Dendritic cell treated with granulocyte-macrophage colony-stimulating factor and Interleukin-4, amounts not matched to agents 40 ng/mL and 50 ng/mL, for 4 days (primary cell): ENCODE data around the gene CCL13.
"Not testable (repeated sequence)": the region's sequence is repeated elsewhere in the genome, so short reads cannot be mapped to it uniquely, and the experiment has no call there.

Source experiments
- H3K27ac Mint-ChIP-seq: one replicate; pipeline ENCODE4 v1.8.0; 2022; ENCODE audit warnings: mild to moderate bottlenecking, mixed read lengths
- H3K27me3 Mint-ChIP-seq: one replicate; pipeline ENCODE4 v1.8.0; 2022; ENCODE audit warnings: mild to moderate bottlenecking, mixed read lengths
- H3K36me3 Mint-ChIP-seq: one replicate; pipeline ENCODE4 v1.8.0; 2022; ENCODE audit warnings: low read depth, mixed read lengths
- H3K4me1 Mint-ChIP-seq: one replicate; pipeline ENCODE4 v1.8.0; 2022; ENCODE audit warnings: low read depth, mixed read lengths
- H3K4me3 Mint-ChIP-seq: one replicate; pipeline ENCODE4 v1.8.0; 2022; ENCODE audit warnings: mild to moderate bottlenecking, moderate library complexity, mixed read lengths
- H3K9me3 Mint-ChIP-seq: one replicate; pipeline ENCODE4 v1.8.0; 2022; ENCODE audit warnings: mixed read lengths
- intact Hi-C: fragments of 100-400 bp; cut with micrococcal nuclease; formaldehyde crosslinking; loops from one replicate; pipeline ENCODE4 v1.15.0; 2022

Gene CCL13

GRCh38 chr17:34356194-34356593, at the start of gene CCL13:
TSS of gene CCL13 (plus strand) at chr17:34356480. CDS start at chr17:34356527, 47 bp downstream.
- intact Hi-C loops = loop anchor here (5.0 kb wide), 2 partner anchors 39 to 109 kb away; partner anchors contain the start of gene CCL8
- peaks cover 8% of the 10 kb centered on the region for H3K27me3 Mint-ChIP-seq
- H3K27ac Mint-ChIP-seq = peak within 1 kb of the TSS; percentile 90
- H3K36me3 Mint-ChIP-seq = peaks cover 48% of the 10 kb centered on the region
- peaks cover 90% of the 10 kb centered on the region for H3K4me1 Mint-ChIP-seq
- peaks cover 10% of the 10 kb centered on the region for H3K9me3 Mint-ChIP-seq
- peak within 1 kb of the TSS; percentile 95 for H3K4me3 Mint-ChIP-seq

- Mint-ChIP-seq H3K36me3 (no peaks in the 10 kb centered on the region), H3K4me1 (peaks cover 69% of the 10 kb centered on the region), H3K27me3 (peaks cover 10% of the 10 kb centered on the region), H3K27ac (peak overlapping the region; percentile 56), H3K4me3 (peak overlapping the region; percentile 22), H3K9me3 (no peaks in the 10 kb centered on the region)
- intact Hi-C loops = loop anchor here (2.0 kb wide), 1 partner anchor 108 kb away; no protein-coding TSS in a partner anchor
Measured at GRCh38 chr17:34307110-34307509, 49.2 kb upstream of the CCL13 start.

- intact Hi-C loops = no loop called here
Measured at GRCh38 chr17:34308371-34308770, 47.9 kb upstream of the CCL13 start.

GRCh38 chr17:34311291-34311690, 45.0 kb upstream of the CCL13 start:
- no peaks in the 10 kb centered on the region for H3K27me3 Mint-ChIP-seq
- peaks cover 53% of the 10 kb centered on the region for H3K4me1 Mint-ChIP-seq
- H3K4me3 Mint-ChIP-seq = no peak overlapping the region
- no peaks in the 10 kb centered on the region for H3K36me3 Mint-ChIP-seq
- no peak overlapping the region for H3K27ac Mint-ChIP-seq
- intact Hi-C loops = no loop called here
- H3K9me3 Mint-ChIP-seq = no peaks in the 10 kb centered on the region

More at GRCh38 chr17:34308371-34308770, 47.9 kb upstream of the CCL13 start:
- Mint-ChIP-seq H3K4me3 (no peak overlapping the region), H3K9me3 (no peaks in the 10 kb centered on the region), H3K27me3 (peaks cover 10% of the 10 kb centered on the region), H3K4me1 (peaks cover 57% of the 10 kb centered on the region), H3K36me3 (no peaks in the 10 kb centered on the region), H3K27ac (peak overlapping the region; percentile 50)

- Mint-ChIP-seq H3K9me3 (no peaks in the 10 kb centered on the region), H3K27ac (no peak overlapping the region), H3K36me3 (no peaks in the 10 kb centered on the region), H3K4me3 (no peak overlapping the region), H3K4me1 (peaks cover 45% of the 10 kb centered on the region), H3K27me3 (no peaks in the 10 kb centered on the region)
- intact Hi-C loops = no loop called here
Measured at GRCh38 chr17:34312080-34312479, 44.2 kb upstream of the CCL13 start.

GRCh38 chr17:34313164-34313563, 43.1 kb upstream of the CCL13 start:
- no peaks in the 10 kb centered on the region for H3K27me3 Mint-ChIP-seq
- peaks cover 40% of the 10 kb centered on the region for H3K4me1 Mint-ChIP-seq
- no peaks in the 10 kb centered on the region for H3K36me3 Mint-ChIP-seq
- peak overlapping the region; percentile 30 for H3K27ac Mint-ChIP-seq
- no peaks in the 10 kb centered on the region for H3K9me3 Mint-ChIP-seq
- no peak overlapping the region for H3K4me3 Mint-ChIP-seq
- intact Hi-C loops = no loop called here

GRCh38 chr17:34314279-34314678, 42.0 kb upstream of the CCL13 start:
- H3K9me3 Mint-ChIP-seq = no peaks in the 10 kb centered on the region
- H3K4me1 Mint-ChIP-seq = peaks cover 42% of the 10 kb centered on the region
- H3K4me3 Mint-ChIP-seq = no peak overlapping the region
- H3K36me3 Mint-ChIP-seq = no peaks in the 10 kb centered on the region
- peak overlapping the region; percentile 61 for H3K27ac Mint-ChIP-seq
- H3K27me3 Mint-ChIP-seq = no peaks in the 10 kb centered on the region
- intact Hi-C loops = no loop called here

- peaks cover 17% of the 10 kb centered on the region for H3K36me3 Mint-ChIP-seq
- H3K9me3 Mint-ChIP-seq = peaks cover 2% of the 10 kb centered on the region
- peaks cover 2% of the 10 kb centered on the region for H3K27me3 Mint-ChIP-seq
- intact Hi-C loops = loop anchor here (5.0 kb wide), 1 partner anchor 39 kb away; the partner anchor contains the start of gene CCL13
- H3K4me3 Mint-ChIP-seq = no peak overlapping the region
- H3K27ac Mint-ChIP-seq = peak overlapping the region; percentile 83
- peaks cover 78% of the 10 kb centered on the region for H3K4me1 Mint-ChIP-seq
Measured at GRCh38 chr17:34318474-34318873, 37.8 kb upstream of the CCL13 start.

- peaks cover 17% of the 10 kb centered on the region for H3K36me3 Mint-ChIP-seq
- peaks cover 73% of the 10 kb centered on the region for H3K4me1 Mint-ChIP-seq
- peak within 1 kb of the TSS; percentile 83 for H3K27ac Mint-ChIP-seq
- H3K9me3 Mint-ChIP-seq = peaks cover 8% of the 10 kb centered on the region
- intact Hi-C loops = loop anchor here (5.0 kb wide), 1 partner anchor 38 kb away; the partner anchor contains the start of gene CCL13
- peak within 1 kb of the TSS; percentile 71 for H3K4me3 Mint-ChIP-seq
- peaks cover 4% of the 10 kb centered on the region for H3K27me3 Mint-ChIP-seq
Measured at GRCh38 chr17:34319039-34319483, 37.2 kb upstream of the CCL13 start, which contains the start of gene CCL8. TSS of gene CCL8 (plus strand) at chr17:34319435. CDS start at chr17:34319502, 67 bp downstream.

- intact Hi-C loops = no loop called here
- peaks cover 28% of the 10 kb centered on the region for H3K36me3 Mint-ChIP-seq
- H3K27ac Mint-ChIP-seq = peak overlapping the region; percentile 26
- peaks cover 30% of the 10 kb centered on the region for H3K9me3 Mint-ChIP-seq
- H3K4me3 Mint-ChIP-seq = no peak overlapping the region
- H3K27me3 Mint-ChIP-seq = peaks cover 11% of the 10 kb centered on the region
- H3K4me1 Mint-ChIP-seq = peaks cover 57% of the 10 kb centered on the region
Measured at GRCh38 chr17:34321964-34322363, 34.3 kb upstream of the CCL13 start.

GRCh38 chr17:34327580-34327979, 28.7 kb upstream of the CCL13 start:
- intact Hi-C loops, H3K4me1 Mint-ChIP-seq, H3K27ac Mint-ChIP-seq, H3K4me3 Mint-ChIP-seq: not testable (repeated sequence)
- H3K36me3 Mint-ChIP-seq = peaks cover 11% of the 10 kb centered on the region
- H3K9me3 Mint-ChIP-seq = peaks cover 30% of the 10 kb centered on the region
- H3K27me3 Mint-ChIP-seq = peaks cover 15% of the 10 kb centered on the region

GRCh38 chr17:34337701-34338100, 18.6 kb upstream of the CCL13 start:
- intact Hi-C loops = no loop called here
- H3K4me3 Mint-ChIP-seq = no peak overlapping the region
- H3K4me1 Mint-ChIP-seq = peaks cover 20% of the 10 kb centered on the region
- no peaks in the 10 kb centered on the region for H3K36me3 Mint-ChIP-seq
- peaks cover 25% of the 10 kb centered on the region for H3K27me3 Mint-ChIP-seq
- H3K9me3 Mint-ChIP-seq = no peaks in the 10 kb centered on the region
- H3K27ac Mint-ChIP-seq = no peak overlapping the region

GRCh38 chr17:34339138-34339770, 17.0 kb upstream of the CCL13 start:
- Mint-ChIP-seq H3K4me3 (no peak overlapping the region), H3K9me3 (no peaks in the 10 kb centered on the region), H3K36me3 (no peaks in the 10 kb centered on the region), H3K27me3 (peaks cover 27% of the 10 kb centered on the region), H3K4me1 (peaks cover 6% of the 10 kb centered on the region), H3K27ac (no peak overlapping the region)
- intact Hi-C loops = no loop called here

GRCh38 chr17:34341916-34342315, 14.4 kb upstream of the CCL13 start:
- H3K27ac Mint-ChIP-seq = no peak overlapping the region
- intact Hi-C loops = no loop called here
- H3K36me3 Mint-ChIP-seq = no peaks in the 10 kb centered on the region
- H3K4me3 Mint-ChIP-seq = no peak overlapping the region
- peaks cover 30% of the 10 kb centered on the region for H3K27me3 Mint-ChIP-seq
- H3K9me3 Mint-ChIP-seq = no peaks in the 10 kb centered on the region
- peaks cover 16% of the 10 kb centered on the region for H3K4me1 Mint-ChIP-seq
